GM18868 (cell line): ENCODE results near the gene TBX20.
"Not testable (repeated sequence)": the region's sequence is repeated elsewhere in the genome, so short reads cannot be mapped to it uniquely, and the experiment has no call there.

ENCODE experiments used
- ATAC-seq: cut with Tn5 transposase; IDR thresholded peaks from one replicate; pipeline ENCODE4 v1.9.1; 2021; ENCODE audit warnings: mild to moderate bottlenecking, moderate library complexity; ENCODE audit not compliant: unreplicated experiment

The TBX20 gene

DNA sequence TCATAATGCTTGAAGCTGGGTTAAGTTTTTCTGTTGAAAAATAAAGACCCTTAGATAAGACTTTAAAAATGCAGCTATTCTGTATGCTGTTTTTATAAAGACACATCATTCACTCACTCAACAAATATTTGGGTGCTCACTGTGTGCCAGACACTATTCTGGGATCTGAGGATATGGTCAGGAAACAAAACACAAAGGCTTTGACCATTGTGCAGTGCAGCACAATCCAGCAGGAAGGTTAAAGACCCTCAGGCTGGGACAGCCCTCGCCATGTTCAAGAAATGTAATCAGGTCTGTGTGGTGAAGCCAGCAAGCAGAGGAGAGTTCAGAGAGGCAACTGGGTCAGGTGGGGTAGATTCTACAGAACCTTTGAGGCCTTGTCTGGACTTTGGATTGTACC, 31.5 kb downstream of the TBX20 start:
- ATAC-seq = not testable (repeated sequence)

DNA sequence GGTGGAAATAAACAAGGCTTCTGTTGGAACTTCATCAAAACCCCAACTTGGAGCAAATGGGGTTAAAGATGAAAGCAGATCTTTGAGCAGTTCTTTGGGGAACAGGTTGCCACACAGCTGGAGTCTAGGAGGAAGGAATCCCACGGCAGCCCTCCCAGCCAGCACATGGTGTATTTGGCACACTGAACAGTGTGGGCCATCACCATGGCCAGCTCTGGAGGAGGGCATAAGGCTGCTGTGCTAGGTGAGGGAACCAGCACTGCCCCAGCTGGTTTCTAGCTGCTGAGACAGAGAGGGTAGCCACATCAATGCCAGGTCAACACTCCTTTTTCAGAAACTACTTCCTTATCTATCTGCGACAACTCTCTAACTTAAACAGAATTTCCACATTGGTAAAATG, 33.7 kb downstream of the TBX20 start:
- ATAC-seq = not testable (repeated sequence)

DNA sequence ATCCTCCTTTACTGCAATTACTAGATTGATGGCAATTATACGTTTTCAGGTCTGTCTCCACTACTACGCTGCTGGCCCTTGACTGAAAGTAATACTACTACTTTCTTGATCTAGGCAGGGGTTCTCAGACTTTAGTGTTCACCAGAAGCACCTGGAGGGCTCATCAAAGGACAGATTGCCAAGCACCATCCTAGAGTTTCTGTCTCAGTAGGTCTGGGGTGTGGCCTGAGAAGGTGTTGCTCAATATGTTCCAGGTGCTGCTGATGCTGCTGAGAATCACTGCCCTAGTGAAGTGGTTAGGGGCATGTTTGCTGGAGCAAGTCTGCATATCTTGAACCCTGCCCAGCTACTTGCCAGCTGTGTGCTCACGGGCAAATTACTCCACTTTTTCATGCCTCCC, 37.9 kb downstream of the TBX20 start:
- not testable (repeated sequence) for ATAC-seq

DNA sequence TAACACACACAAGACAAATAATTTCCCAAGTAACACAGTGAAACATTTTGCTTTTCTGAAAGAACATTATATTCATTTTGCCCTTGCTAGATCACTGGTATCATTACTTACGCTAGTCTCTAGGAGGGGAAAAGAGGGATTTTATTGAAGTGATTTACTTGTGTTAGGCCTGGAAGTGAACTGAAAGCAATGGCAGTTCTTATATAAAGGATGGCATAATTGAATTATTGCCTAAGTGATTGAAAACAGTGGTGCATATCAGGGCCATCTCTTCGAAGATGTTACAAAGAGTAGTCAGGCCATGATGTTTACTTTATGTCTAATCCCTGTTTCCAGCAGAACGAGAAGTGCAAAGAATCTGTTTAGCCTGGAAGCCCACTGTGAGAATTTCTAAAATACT, 38.8 kb downstream of the TBX20 start:
- not testable (repeated sequence) for ATAC-seq

DNA sequence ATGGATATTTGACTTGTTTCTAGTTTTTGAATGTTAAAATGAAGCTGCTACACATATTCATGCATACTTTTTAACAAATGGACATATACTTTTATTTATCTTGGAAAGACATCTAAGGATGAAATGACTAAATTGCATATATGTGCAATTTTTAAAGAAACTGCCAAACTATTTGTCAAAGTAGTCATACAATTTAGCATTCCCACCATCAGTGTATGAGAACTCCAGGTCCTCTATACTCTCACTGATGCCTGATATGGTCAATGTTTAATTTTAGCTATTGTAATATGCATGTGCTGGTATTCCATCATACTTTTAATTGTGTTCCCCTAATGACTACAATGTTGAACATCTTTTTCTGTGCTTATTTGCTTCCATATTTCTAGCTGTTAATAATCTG, 47.0 kb downstream of the TBX20 start:
- not testable (repeated sequence) for ATAC-seq

DNA sequence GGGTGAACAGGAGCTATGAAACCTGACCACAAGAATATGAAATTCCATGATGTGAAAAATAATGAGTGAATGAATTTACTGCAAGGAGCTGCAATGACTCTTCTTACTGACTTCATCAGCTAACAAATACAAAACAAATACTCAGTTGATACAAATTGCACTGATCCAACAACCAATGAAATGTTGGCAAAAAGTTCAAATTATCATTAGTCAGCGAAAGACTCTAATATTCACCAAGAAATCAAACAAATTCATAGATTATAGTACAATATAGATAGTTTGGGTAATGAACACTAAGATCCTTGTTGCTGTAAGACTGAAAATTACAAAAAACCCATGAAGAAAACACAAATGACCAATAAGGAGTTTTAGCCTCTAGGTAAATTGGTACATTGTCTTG, 49.0 kb downstream of the TBX20 start:
- not testable (repeated sequence) for ATAC-seq

DNA sequence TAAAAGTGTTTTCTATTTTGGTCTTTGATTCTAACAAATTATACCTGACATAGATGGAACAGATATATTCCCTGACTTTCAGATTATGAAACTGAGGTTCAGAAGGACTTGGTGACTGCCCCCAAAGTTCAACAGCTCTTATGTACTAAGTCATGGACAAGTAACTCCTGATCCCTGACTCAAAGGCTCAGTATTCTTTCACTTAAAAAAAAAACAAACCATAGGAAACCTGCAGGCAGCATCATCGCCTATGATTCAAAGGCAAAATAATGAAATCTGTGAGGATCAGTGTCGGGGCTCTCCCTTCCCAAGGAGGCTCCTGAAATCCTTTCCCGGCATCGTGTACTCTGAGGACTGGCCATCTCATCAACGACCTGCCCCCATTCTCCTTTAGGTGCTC, 49.9 kb downstream of the TBX20 start:
- ATAC-seq = not testable (repeated sequence)

DNA sequence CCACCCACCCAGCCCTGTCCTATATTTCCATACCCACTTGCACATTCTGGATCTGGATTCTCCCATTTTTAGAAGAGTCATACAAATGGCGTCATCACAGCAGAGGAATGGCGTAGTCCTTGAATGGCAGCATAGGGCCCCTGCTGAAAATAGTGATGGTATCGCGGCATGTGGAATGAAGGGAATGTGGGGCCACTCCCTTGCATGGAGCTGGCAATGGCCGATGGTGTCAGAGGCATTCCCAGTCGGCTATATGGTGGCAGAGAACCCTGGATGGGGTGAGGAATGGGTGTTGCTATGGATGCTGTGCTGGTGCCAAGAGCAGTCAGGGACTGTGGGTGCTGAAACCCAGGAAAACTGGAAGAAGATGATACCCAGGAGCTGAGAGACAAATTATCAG, 51.5 kb downstream of the TBX20 start:
- not testable (repeated sequence) for ATAC-seq

DNA sequence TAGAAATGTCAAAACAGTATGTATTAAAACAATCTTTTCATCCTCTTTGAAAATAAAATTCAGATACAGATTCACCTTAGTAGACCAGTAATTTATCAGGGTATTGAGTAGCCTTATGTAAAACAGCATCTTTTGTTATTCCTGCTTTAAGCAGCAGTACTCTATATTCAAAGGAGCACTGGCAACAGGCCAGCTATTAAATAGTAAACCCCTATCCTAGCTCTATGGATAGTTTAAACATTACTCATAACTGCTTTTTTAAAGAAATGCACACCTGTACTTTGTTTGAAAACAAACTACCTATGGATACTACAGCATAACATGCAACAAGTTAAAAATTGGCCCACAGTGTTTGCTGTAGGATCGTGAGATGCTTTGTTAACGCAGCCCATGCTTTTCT, 53.7 kb downstream of the TBX20 start:
- not testable (repeated sequence) for ATAC-seq

DNA sequence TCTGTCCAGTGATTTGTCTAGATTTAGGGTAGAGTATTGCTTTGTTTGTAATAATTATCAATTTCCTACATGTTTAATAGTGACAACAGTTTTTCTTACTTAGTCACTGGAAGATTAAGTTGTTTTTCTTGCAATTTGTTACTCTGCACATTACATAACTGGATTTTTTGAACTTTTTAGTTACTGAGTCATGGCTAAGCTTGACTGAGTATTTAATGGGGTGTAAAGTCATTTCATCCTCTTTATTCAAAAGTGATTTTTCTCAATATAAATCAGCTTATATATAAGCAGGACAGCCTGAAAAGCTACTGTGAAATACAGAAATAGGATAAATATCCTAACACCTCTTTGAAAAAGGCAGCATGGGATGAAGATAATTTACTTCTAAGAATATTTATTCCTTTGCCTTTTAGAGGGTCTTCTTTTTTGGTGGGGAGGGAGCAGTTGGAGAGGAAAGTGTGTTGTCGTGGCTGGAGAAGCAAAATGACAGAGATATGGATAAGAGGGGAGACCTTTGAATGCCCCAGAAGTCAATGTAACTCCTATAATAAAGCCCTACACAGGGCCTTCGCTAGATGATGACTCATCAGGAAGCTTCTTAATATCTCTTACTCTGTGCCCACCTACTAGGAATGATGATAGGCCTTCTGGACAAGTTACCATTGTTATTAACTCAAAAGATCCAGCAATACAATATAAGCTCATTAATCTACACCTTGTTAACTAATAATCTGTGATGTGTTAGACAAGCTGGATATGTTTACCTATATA, 55.3 kb downstream of the TBX20 start:
- ATAC-seq = not testable (repeated sequence)

DNA sequence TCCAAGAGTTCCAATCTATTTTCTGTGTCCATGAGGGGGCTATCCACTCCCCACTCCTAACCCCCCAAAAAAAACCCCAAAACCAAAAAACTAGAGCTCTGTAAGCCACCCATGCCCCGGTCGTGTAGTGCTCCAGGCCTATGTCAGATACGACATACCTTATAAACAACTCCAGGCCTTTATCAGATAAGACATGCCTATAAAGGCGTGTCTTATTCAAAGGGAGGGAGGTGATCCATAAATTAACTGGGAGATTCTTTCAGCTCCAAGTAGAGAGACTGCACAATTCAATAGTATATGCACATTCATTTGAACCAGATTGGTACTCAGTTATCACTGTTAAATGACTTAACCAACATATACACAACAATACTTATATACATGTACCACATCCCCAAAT, 62.3 kb downstream of the TBX20 start:
- ATAC-seq = not testable (repeated sequence)

DNA sequence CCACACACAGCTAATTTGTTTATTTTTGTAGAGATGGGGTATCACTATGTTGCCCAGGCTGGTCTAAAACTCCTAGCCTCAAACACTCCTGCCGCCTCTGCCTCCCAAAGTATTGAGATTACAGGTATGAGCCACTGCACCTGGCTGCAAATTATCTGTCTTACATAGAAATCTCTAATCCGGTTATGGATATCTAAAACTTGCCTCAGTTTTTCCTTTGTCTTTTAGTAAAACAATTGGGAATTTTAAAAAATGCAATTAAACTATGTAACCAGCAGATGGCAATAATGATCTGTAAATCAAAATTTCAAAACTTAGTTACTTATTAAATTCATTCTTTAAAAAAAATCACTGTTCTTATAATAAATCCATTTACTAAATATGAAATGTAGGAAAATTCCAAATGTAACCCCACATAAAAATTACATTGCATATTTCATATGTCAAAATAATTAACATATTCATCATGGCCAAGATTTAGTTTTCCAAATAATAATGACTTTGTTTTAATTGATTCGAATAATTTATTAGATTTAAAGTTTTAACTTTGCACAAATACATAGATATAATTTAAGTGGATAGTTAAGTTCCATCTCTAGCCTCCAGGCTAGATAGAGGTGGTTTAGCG, 63.6 kb downstream of the TBX20 start:
- not testable (repeated sequence) for ATAC-seq

DNA sequence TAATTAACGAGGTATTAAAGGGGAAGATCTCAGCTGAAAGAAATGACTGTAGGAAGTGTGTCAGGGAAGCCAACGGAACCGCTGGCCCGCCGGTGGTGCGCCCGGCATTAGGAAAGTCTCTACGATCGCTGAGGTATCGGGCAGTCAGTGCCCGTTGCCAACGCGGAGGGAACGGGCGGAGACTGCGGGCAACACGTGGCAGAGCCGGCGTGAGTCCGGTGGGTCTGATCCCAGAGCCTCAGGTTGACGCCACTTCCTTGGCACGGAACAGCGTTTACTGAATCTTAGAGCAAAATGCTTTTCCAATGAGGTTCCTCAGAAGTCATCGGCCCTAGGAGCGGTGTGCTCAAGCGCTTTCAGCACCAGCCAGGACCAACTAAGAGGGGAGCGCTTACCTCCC, 67.1 kb downstream of the TBX20 start:
- ATAC-seq = not testable (repeated sequence)

DNA sequence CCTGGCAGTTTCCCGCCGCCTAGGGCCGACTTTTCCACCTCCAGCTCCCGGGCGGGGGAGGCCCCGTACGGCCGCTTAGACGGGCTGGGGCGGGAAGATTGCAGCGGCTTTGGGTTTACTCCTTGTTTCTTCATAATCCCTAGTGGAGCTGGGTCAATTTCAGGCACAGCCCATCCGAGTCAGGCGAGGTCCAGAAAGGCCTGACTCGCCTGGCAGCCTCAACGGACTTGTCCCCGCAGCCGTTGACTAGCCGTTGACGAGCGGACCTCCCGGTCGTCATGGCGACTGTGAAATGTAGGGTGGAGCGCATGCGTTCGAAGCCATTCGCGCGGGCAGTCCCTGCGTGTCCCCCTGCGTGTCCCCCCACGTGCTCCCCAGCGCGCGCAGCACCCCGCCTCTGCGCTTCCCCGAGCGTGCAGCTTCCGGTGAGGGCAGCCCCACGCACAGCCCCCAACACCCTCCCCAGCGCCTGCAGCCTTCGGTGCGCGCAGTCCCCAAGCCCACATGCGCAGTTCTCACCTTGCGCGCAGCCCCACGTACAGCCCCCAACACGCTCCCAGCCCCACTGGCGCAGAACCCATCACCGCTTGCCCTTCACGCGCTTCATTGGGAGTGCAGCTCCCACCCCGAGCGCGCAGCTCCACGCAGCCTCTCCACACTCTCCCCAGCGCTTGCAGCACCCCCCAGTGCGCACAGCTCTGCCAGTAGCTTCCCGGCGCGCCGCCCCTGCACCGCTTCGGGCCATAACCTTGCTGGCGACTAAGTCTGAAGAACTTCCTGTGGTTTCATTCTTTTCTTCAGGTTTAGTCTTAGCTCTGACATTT, 67.8 kb downstream of the TBX20 start:
- ATAC-seq = no peak

DNA sequence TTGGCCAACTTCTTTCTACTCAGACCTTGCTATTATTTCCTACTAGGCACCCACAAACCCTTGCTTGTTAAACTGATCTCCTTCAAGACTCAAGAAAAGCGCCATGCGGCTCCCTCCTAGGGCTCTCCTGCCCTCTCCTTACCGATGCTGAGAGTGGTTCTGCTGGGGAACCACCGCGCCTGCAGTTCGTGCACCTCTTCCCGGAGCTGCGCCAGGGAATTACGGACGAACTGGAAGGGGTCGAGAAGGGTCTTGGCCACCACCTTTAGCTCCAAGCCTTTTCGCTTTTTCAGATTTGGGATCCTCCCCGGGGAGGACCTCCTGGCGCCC, 68.4 kb downstream of the TBX20 start:
- not testable (repeated sequence) for ATAC-seq

DNA sequence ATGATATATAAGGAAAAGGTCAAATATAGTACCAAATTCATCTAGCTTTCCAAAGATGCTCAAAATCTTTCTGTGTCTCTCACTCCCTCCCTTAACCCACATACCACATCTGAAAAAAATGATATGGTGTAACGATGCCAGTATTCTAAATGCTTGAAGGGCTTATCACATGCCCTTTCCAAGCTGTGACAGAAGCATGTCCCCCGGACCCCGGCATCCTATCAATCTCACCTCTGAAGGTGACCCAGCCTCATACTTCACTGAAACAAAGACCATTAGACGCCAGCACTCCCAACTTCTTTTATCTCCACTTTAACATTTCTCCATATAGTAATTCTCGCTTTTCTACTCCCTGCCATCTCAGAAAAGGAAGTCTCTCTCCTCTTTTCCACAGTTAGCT, 68.9 kb downstream of the TBX20 start:
- not testable (repeated sequence) for ATAC-seq

DNA sequence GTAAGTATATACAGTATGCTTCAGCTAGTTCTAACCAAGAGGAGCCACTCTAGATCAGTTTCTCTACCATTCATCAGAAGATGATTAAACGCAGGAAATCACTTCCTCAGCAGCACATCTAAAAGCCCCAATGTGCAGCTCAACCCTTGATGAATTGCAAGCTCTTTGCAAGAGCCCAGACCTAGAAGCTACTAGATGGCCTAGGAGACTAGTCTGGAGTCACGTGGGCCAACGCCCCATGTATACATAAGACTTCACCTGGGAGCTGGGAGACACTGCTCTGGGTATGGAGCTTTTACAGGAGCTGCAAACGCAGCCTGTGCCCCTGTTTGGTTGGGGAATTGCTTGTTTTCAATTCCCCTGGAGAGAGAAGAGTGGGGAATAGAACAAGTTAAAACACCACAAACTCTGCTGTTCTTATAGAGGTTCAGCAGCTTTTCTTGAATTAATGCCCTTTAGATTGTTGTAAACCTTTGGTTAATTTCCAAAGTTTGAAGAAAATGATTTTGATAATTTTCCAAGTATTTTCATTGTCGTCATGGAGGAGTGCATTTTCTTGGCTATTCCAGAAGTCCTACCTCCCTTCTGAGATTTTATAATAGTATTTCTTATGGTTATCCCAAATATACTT, 69.9 kb downstream of the TBX20 start:
- ATAC-seq = not testable (repeated sequence)

DNA sequence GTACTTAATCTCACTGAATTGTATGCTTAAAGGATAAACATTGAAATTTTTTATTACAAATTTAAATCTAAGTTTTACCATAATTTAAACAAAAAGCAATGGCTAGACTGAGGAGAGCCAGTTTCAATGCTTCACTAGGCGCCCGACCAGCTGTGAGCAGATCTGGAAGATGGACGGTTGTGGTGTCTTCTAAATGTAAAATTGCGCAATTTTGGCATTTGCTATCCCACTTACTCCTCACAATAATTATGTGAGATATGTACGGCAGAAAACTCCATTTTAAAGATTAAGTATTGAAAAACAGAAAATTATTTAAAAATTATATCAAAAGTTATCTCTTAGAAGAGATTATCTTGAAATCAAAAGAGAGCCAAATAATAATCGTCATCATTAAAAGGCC, 73.2 kb downstream of the TBX20 start:
- ATAC-seq = not testable (repeated sequence)

DNA sequence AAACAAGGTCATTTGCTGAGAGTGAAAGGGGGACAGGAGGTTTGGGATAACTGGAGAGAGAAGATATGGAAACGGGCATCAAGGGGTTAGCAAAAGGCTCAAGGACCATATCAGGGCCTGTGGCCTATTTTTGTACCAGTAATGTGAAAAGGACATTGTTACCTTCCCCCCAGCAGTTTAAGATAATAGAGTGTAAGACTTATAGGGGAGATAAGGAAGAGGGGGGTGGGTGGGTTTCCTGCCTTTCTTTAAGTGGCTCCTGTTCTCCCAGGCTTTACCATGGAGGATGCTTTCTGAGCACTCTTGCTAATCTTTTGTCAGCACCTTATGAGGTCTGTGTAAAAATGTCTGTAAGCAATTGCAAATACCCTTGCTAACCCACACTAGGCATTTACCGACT, 80.7 kb downstream of the TBX20 start:
- ATAC-seq = not testable (repeated sequence)

DNA sequence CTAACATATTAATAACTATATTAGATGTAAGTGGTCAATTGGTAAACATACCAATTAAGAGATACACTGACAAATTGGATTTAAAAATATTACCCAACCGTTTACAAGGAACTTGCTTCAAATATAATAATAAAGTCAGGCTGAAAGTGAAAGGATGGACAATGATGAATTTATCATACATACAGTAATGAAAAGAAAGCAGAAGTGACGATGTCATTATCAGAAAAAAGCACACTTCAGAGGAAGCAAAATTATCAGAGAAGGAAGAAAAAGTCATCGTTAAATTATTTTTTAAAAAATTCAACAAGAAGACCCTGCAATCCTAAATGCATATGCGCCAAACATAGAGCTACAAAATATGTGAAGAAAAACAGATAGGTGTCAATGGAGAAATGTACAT, 81.8 kb downstream of the TBX20 start:
- ATAC-seq = not testable (repeated sequence)

DNA sequence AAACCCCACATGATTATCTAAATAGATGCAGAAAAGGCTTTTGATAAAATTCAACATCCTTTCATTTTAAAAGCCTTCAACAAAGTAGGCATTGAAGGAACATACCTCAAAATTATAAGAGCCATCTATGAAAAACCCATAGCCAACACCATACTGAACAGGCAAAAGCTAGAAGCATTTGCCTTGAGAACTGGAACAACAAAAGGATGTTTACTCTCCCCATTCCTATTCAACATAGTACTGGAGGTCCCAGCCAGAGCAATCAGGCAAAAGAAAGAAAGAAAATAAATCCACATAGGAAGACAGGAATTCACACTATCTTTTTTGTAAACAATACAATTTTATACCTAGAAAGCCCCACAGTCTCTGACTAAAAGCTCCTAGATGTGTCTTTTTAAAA, 86.2 kb downstream of the TBX20 start:
- not testable (repeated sequence) for ATAC-seq
